ENCODE results near the gene DNMT3L.
"Not testable (repeated sequence)": the region's sequence is repeated elsewhere in the genome, so short reads cannot be mapped to it uniquely, and the experiment has no call there.

DNMT3L gene

GRCh38 chr21:44218461-44218860, 43.2 kb downstream of the DNMT3L start:
- not testable (repeated sequence) for H3K27me3 ChIP-seq (ENCODE audit: low read length); H3K79me2 ChIP-seq (ENCODE audit: insufficient read depth, low read length); H3K4me3 ChIP-seq (ENCODE audit: insufficient read depth, low read length, poor library complexity, severe bottlenecking); H3K36me3 ChIP-seq (ENCODE audit: low read length); H2AFZ ChIP-seq (ENCODE audit: low read depth, low read length, severe bottlenecking); H3F3A ChIP-seq (ENCODE audit: insufficient read depth); H3K9me2 ChIP-seq (replicated peaks; ENCODE audit: insufficient read depth, low read length); H3K9me3 ChIP-seq (ENCODE audit: insufficient read depth, low read length); H3K9ac ChIP-seq (ENCODE audit: low read length); H4K20me1 ChIP-seq (ENCODE audit: low read depth, low read length); H3K4me2 ChIP-seq (ENCODE audit: low read depth, low read length, poor library complexity, severe bottlenecking); H3K27ac ChIP-seq (ENCODE audit: low read depth, low read length)

GRCh38 chr21:44211978-44212377, 49.7 kb downstream of the DNMT3L start:
- not testable (repeated sequence) for H3K79me2 ChIP-seq (ENCODE audit: insufficient read depth, low read length); H3K9me3 ChIP-seq (ENCODE audit: insufficient read depth, low read length); H2AFZ ChIP-seq (ENCODE audit: low read depth, low read length, severe bottlenecking); H3K27ac ChIP-seq (ENCODE audit: low read depth, low read length); H3K27me3 ChIP-seq (ENCODE audit: low read length); H3F3A ChIP-seq (ENCODE audit: insufficient read depth); H4K20me1 ChIP-seq (ENCODE audit: low read depth, low read length); H3K9me2 ChIP-seq (replicated peaks; ENCODE audit: insufficient read depth, low read length); H3K9ac ChIP-seq (ENCODE audit: low read length); H3K4me3 ChIP-seq (ENCODE audit: insufficient read depth, low read length, poor library complexity, severe bottlenecking); H3K4me2 ChIP-seq (ENCODE audit: low read depth, low read length, poor library complexity, severe bottlenecking); H3K36me3 ChIP-seq (ENCODE audit: low read length)

- not testable (repeated sequence) for H3K4me2 ChIP-seq (ENCODE audit: low read depth, low read length, poor library complexity, severe bottlenecking); H3K79me2 ChIP-seq (ENCODE audit: insufficient read depth, low read length); H2AFZ ChIP-seq (ENCODE audit: low read depth, low read length, severe bottlenecking); H3K27me3 ChIP-seq (ENCODE audit: low read length); H3K4me3 ChIP-seq (ENCODE audit: insufficient read depth, low read length, poor library complexity, severe bottlenecking); H3K9ac ChIP-seq (ENCODE audit: low read length); H3K9me2 ChIP-seq (replicated peaks; ENCODE audit: insufficient read depth, low read length); H4K20me1 ChIP-seq (ENCODE audit: low read depth, low read length); H3K9me3 ChIP-seq (ENCODE audit: insufficient read depth, low read length); H3K36me3 ChIP-seq (ENCODE audit: low read length); H3F3A ChIP-seq (ENCODE audit: insufficient read depth); H3K27ac ChIP-seq (ENCODE audit: low read depth, low read length)
Observed at GRCh38 chr21:44211574-44211973, 50.1 kb downstream of the DNMT3L start.

GRCh38 chr21:44207860-44208646, 53.6 kb downstream of the DNMT3L start:
- H3K27me3 ChIP-seq (ENCODE audit: low read length); H4K20me1 ChIP-seq (ENCODE audit: low read depth, low read length); H3K9ac ChIP-seq (ENCODE audit: low read length); H2AFZ ChIP-seq (ENCODE audit: low read depth, low read length, severe bottlenecking); H3F3A ChIP-seq (ENCODE audit: insufficient read depth); H3K9me3 ChIP-seq (ENCODE audit: insufficient read depth, low read length); H3K9me2 ChIP-seq (replicated peaks; ENCODE audit: insufficient read depth, low read length); H3K4me3 ChIP-seq (ENCODE audit: insufficient read depth, low read length, poor library complexity, severe bottlenecking); H3K79me2 ChIP-seq (ENCODE audit: insufficient read depth, low read length); H3K36me3 ChIP-seq (ENCODE audit: low read length): not testable (repeated sequence)
- Histone ChIP-seq H3K27ac (ENCODE audit: low read depth, low read length) (peak overlapping the region; percentile 83), H3K4me2 (ENCODE audit: low read depth, low read length, poor library complexity, severe bottlenecking) (peak overlapping the region; percentile 41)

- H4K20me1 ChIP-seq (ENCODE audit: low read depth, low read length); H3K36me3 ChIP-seq (ENCODE audit: low read length); H3F3A ChIP-seq (ENCODE audit: insufficient read depth); H3K4me3 ChIP-seq (ENCODE audit: insufficient read depth, low read length, poor library complexity, severe bottlenecking); H3K9ac ChIP-seq (ENCODE audit: low read length); H3K27ac ChIP-seq (ENCODE audit: low read depth, low read length); H3K9me3 ChIP-seq (ENCODE audit: insufficient read depth, low read length); H2AFZ ChIP-seq (ENCODE audit: low read depth, low read length, severe bottlenecking); H3K4me2 ChIP-seq (ENCODE audit: low read depth, low read length, poor library complexity, severe bottlenecking); H3K27me3 ChIP-seq (ENCODE audit: low read length); H3K79me2 ChIP-seq (ENCODE audit: insufficient read depth, low read length); H3K9me2 ChIP-seq (replicated peaks; ENCODE audit: insufficient read depth, low read length): not testable (repeated sequence)
Observed at GRCh38 chr21:44206698-44207676, 54.7 kb downstream of the DNMT3L start.

GRCh38 chr21:44206187-44206586, 55.5 kb downstream of the DNMT3L start:
- not testable (repeated sequence) for H2AFZ ChIP-seq (ENCODE audit: low read depth, low read length, severe bottlenecking); H4K20me1 ChIP-seq (ENCODE audit: low read depth, low read length); H3K27me3 ChIP-seq (ENCODE audit: low read length); H3K9me2 ChIP-seq (replicated peaks; ENCODE audit: insufficient read depth, low read length); H3F3A ChIP-seq (ENCODE audit: insufficient read depth); H3K9me3 ChIP-seq (ENCODE audit: insufficient read depth, low read length); H3K79me2 ChIP-seq (ENCODE audit: insufficient read depth, low read length); H3K4me2 ChIP-seq (ENCODE audit: low read depth, low read length, poor library complexity, severe bottlenecking); H3K27ac ChIP-seq (ENCODE audit: low read depth, low read length); H3K36me3 ChIP-seq (ENCODE audit: low read length); H3K9ac ChIP-seq (ENCODE audit: low read length); H3K4me3 ChIP-seq (ENCODE audit: insufficient read depth, low read length, poor library complexity, severe bottlenecking)

- H3K4me2 ChIP-seq (ENCODE audit: low read depth, low read length, poor library complexity, severe bottlenecking); H3K9me3 ChIP-seq (ENCODE audit: insufficient read depth, low read length); H3K79me2 ChIP-seq (ENCODE audit: insufficient read depth, low read length); H3K27me3 ChIP-seq (ENCODE audit: low read length); H3K9me2 ChIP-seq (replicated peaks; ENCODE audit: insufficient read depth, low read length); H2AFZ ChIP-seq (ENCODE audit: low read depth, low read length, severe bottlenecking); H3K36me3 ChIP-seq (ENCODE audit: low read length); H3K27ac ChIP-seq (ENCODE audit: low read depth, low read length); H3K4me3 ChIP-seq (ENCODE audit: insufficient read depth, low read length, poor library complexity, severe bottlenecking); H3K9ac ChIP-seq (ENCODE audit: low read length); H4K20me1 ChIP-seq (ENCODE audit: low read depth, low read length); H3F3A ChIP-seq (ENCODE audit: insufficient read depth): not testable (repeated sequence)
Observed at GRCh38 chr21:44202590-44203299, 59.0 kb downstream of the DNMT3L start.

All from SU-DHL-6 (cell line).